Spleen (tissue), 7 donors: ENCODE results near the gene CNN3.

Source experiments
- POLR2AphosphoS5 ChIP-seq, 3 donors: sonication (generic); formaldehyde crosslinking; IDR thresholded peaks; one replicate each; pipeline ENCODE4 v1.5.1; 2017; ENCODE audit warnings: antibody characterized with exemption in 3 of 3
- TF ChIP-seq, protein P1 (sequence below), 11 experiments: fragments of 200-600 bp in 7 of 11; fragments of 450-650 bp in 4 of 11; sonication (generic) in 4 of 11; IDR thresholded peaks in 8 of 11; conservative IDR thresholded peaks in 3 of 11; 1 replicate in 7 of 11; 2 replicates in 4 of 11; pipeline versions ENCODE4 v1.4.0 to v1.8.0; 2016 to 2021; ENCODE audit warnings: antibody characterized with exemption in 11 of 11, inconsistent platforms in 4 of 11, mild to moderate bottlenecking in 1 of 11
- donor health status: DM: no; HTN: no; CAD: no; lungs with moderate emphysema.
- donor health status: DM: no; HTN: no; CAD: no.
- donor health status: DM: no; HTN: no; CAD: no.

DNA sequence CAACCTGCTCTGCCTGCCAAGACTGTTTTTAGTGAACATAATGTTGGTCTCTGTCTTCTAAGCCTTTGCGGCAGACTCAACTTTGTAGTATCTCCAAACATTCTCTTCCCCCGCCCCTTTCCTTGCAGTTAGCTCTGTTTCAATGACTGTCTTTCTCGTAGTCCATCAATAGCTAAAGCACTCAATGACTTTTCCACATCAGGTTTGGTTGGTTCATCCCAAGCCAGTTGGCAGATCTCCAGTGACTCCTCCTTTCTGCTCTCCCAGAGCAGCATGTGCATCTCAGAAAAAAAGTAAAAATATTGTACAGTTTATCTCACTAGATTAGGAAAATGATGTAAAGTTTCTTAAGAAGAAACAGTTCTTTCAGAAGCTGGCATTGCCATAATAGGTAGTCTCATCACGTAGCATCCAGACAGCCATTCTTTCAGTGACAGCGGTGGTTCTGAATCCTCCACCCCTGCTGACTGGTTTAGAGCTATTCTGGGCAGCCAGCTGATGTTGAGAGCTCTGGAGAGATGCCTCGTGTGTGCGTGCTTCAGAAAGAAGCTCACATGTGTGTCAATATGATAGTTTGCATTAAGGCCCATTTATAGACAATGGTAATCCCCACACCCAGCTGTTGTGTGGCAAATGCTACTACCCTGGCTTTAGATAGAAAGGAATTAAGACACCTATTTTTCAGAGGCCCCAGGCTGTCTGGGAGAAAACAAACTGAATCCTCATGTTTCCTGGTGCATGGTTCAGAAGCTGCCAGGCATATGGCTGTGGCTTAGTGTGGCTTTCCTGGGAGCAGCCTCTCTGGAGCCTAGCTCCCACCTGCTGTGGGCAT is 53.2 kb downstream of the CNN3 start:
- TF ChIP-seq POLR2AphosphoS5 (IDR thresholded peaks at IDR 0.05) = no peak
- TF ChIP-seq, protein P1, sequence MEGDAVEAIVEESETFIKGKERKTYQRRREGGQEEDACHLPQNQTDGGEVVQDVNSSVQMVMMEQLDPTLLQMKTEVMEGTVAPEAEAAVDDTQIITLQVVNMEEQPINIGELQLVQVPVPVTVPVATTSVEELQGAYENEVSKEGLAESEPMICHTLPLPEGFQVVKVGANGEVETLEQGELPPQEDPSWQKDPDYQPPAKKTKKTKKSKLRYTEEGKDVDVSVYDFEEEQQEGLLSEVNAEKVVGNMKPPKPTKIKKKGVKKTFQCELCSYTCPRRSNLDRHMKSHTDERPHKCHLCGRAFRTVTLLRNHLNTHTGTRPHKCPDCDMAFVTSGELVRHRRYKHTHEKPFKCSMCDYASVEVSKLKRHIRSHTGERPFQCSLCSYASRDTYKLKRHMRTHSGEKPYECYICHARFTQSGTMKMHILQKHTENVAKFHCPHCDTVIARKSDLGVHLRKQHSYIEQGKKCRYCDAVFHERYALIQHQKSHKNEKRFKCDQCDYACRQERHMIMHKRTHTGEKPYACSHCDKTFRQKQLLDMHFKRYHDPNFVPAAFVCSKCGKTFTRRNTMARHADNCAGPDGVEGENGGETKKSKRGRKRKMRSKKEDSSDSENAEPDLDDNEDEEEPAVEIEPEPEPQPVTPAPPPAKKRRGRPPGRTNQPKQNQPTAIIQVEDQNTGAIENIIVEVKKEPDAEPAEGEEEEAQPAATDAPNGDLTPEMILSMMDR (IDR thresholded peaks at IDR 0.05 in 8 of 11, conservative IDR thresholded peaks at IDR 0.05 in 3 of 11) = no peak
